ENCODE data around the gene ARRB1. TPM values are rescaled to one million over a fixed set of nuclear protein-coding genes. Genes with fewer than 3 reads are reported as not detected.

The ARRB1 gene
- total and polyA plus RNA-seq, 9 of the 15 experiments (the other 6 are each of a cell fraction or from before 2014, with no cell fraction given) = 6.6 to 45.4 (median 28.5) TPM

DNA sequence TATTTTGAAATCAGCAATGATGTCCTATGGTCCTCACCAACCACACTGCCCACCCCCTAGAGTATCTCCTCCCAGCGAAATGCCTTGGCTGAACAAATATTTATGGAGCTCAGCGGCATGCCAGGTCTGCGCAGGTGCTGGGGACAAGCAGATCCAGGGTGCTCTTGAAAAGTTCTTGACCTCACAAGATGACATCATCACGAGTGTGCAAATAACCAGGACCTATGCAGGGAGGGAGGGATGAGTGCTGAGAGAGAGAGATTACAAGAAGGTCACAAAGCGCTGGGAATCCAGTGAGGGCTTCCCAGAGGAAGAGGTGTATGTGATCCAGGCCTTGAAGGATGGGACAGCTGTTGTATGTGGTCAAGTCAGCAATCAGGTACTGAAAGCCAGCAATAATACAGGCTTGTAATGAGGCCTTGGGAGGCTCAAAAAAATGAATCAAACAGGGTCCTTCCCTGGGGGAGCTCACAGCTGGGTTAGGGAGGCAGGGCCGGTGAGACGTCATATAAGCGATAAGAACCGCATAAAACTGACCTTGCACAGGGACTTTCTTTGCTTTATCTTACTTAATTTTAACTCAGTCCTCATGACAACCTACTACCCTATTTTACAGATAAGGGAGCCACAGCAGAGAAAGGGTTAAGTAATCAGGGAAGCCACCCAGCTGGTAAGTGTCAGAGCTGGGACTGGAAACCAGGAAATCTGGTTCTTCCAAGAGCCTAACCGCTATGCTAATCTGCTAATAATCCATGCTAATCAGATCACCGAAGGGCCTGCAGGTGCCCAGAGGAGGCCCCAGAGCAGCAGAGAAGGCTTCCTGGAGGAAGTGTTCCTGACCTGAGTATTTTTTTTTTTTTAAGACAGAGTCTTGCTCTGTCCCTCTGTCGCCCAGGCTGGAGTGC is 8.2 kb downstream of the ARRB1 start (continued):
- TF ChIP-seq TAL1 (IDR thresholded peaks at IDR 0.05) (peak; percentile 12; the same call in 1 of the 2 replicates), RBBP5 (IDR thresholded peaks at IDR 0.05; ENCODE audit: borderline replicate concordance, insufficient read depth, low read length, poor library complexity, severe bottlenecking) (no peak), ATF7 (IDR thresholded peaks at IDR 0.05) (peak; percentile 94), NCOA1 (IDR thresholded peaks at IDR 0.05; ENCODE audit: low read depth) (0 out of 2 replicates have a peak, but pooled peaks have one; percentile 34), ZNF384 (IDR thresholded peaks at IDR 0.05; ENCODE audit: low read depth, low read length) (peak; percentile 73), MYBL2 (IDR thresholded peaks at IDR 0.05; ENCODE audit: low read depth) (no peak), MYBL2 (CRISPR knock-in tag; IDR thresholded peaks at IDR 0.05; ENCODE audit: borderline replicate concordance) (no peak), BHLHE40 (IDR thresholded peaks at IDR 0.05; ENCODE audit: low read length) (no peak), ZNF766 (CRISPR knock-in tag; conservative IDR thresholded peaks at IDR 0.05) (no peak), TAF15 (IDR thresholded peaks at IDR 0.05; ENCODE audit: low read depth, low read length) (no peak), SP1 (CRISPR knock-in tag; IDR thresholded peaks at IDR 0.05) (peak; percentile 38; the same call in 1 of the 2 replicates), CXXC5 (CRISPR knock-in tag; IDR thresholded peaks at IDR 0.05) (peak; percentile 49), ZBTB1 (CRISPR knock-in tag; IDR thresholded peaks at IDR 0.05; ENCODE audit: borderline replicate concordance, low read depth) (no peak), NR2C1 (IDR thresholded peaks at IDR 0.05) (peak; percentile 50), NR2C1 (tag; IDR thresholded peaks at IDR 0.05) (peak; percentile 61; the same call in 1 of the 2 replicates), FOXA1 (IDR thresholded peaks at IDR 0.05; ENCODE audit: borderline replicate concordance) (no peak), TEAD4 (IDR thresholded peaks at IDR 0.05; ENCODE audit: low read length) (peak; percentile 41; the same call in 1 of the 2 replicates), TEAD4 (CRISPR knock-in tag; IDR thresholded peaks at IDR 0.05; ENCODE audit: borderline replicate concordance) (no peak), RCOR1 (IDR thresholded peaks at IDR 0.05; ENCODE audit: borderline replicate concordance in 1 of 2, low read depth in 2 of 2, low read length in 2 of 2) (peak; percentile 27 to 85; a peak in 2 of 4 replicates), JUND (IDR thresholded peaks at IDR 0.05; ENCODE audit: borderline replicate concordance, low read depth, low read length) (peak; percentile 83), JUND (tag; IDR thresholded peaks at IDR 0.05; ENCODE audit: borderline replicate concordance, low read depth, low read length) (peak; percentile 84; the same call in 2 of the 3 replicates), RBM25 (IDR thresholded peaks at IDR 0.05; ENCODE audit: low read depth, low read length, severe bottlenecking) (peak; percentile 70)
- TF ChIP-seq, protein P1, sequence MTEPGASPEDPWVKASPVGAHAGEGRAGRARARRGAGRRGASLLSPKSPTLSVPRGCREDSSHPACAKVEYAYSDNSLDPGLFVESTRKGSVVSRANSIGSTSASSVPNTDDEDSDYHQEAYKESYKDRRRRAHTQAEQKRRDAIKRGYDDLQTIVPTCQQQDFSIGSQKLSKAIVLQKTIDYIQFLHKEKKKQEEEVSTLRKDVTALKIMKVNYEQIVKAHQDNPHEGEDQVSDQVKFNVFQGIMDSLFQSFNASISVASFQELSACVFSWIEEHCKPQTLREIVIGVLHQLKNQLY (CRISPR knock-in tag; conservative IDR thresholded peaks at IDR 0.05) = no peak
- TF ChIP-seq, protein P2, sequence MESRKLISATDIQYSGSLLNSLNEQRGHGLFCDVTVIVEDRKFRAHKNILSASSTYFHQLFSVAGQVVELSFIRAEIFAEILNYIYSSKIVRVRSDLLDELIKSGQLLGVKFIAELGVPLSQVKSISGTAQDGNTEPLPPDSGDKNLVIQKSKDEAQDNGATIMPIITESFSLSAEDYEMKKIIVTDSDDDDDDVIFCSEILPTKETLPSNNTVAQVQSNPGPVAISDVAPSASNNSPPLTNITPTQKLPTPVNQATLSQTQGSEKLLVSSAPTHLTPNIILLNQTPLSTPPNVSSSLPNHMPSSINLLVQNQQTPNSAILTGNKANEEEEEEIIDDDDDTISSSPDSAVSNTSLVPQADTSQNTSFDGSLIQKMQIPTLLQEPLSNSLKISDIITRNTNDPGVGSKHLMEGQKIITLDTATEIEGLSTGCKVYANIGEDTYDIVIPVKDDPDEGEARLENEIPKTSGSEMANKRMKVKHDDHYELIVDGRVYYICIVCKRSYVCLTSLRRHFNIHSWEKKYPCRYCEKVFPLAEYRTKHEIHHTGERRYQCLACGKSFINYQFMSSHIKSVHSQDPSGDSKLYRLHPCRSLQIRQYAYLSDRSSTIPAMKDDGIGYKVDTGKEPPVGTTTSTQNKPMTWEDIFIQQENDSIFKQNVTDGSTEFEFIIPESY (CRISPR knock-in tag; IDR thresholded peaks at IDR 0.05) = no peak
- TF ChIP-seq, protein P3, sequence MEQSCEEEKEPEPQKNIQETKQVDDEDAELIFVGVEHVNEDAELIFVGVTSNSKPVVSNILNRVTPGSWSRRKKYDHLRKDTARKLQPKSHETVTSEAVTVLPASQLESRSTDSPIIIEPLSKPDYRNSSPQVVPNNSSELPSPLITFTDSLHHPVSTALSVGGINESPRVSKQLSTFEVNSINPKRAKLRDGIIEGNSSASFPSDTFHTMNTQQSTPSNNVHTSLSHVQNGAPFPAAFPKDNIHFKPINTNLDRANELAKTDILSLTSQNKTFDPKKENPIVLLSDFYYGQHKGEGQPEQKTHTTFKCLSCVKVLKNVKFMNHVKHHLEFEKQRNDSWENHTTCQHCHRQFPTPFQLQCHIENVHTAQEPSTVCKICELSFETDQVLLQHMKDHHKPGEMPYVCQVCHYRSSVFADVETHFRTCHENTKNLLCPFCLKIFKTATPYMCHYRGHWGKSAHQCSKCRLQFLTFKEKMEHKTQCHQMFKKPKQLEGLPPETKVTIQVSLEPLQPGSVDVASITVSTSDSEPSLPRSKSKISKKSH (CRISPR knock-in tag; IDR thresholded peaks at IDR 0.05) = no peak
